ENCODE measurements around the gene STIM1. TPM values are rescaled to one million over a fixed set of nuclear protein-coding genes. Genes with fewer than 3 reads are reported as not detected.

Gene STIM1
- total and polyA plus RNA-seq, 10 of the 15 experiments (the other 5 are each of a cell fraction or from before 2014, with no cell fraction given), result 8.6 to 57.7 (median 29.3) TPM

- ATAC-seq, result 0 out of 3 replicates have a peak, but pooled peaks have one; percentile 4
- no peaks in the 10 kb centered on the region for H3K9me3 ChIP-seq (replicated peaks; ENCODE audit: control insufficient read depth, insufficient read depth, low read length)
- H3K36me3 ChIP-seq (ENCODE audit: control insufficient read depth in 2 of 2, insufficient read depth in 2 of 2, low read length in 1 of 2), result no peaks in the 10 kb centered on the region
- H3K27ac ChIP-seq (ENCODE audit: control insufficient read depth, insufficient read depth), result peak overlapping the region; percentile 62
- ChIA-PET POLR2A (interaction anchor here (2.2 to 10.0 kb wide), 2 partner anchors 13 to 29 kb away, joined by 4 to 405 read pairs; no protein-coding TSS in a partner anchor), SMC1A (ENCODE audit: uncharacterized antibody, unreplicated experiment) (interaction anchor here (0.6 to 21.1 kb wide), 10 partner anchors 12 to 211 kb away, joined by 3 to 805 read pairs (median 13); no protein-coding TSS in a partner anchor), CTCF (interaction anchor here (1.0 to 39.6 kb wide), 4 partner anchors 3 to 208 kb away, joined by 3 to 1047 read pairs (median 1013); partner anchors contain the start of genes RHOG and STIM1), RAD21 (ENCODE audit: unreplicated experiment) (interaction anchor here (0.8 to 16.5 kb wide), 9 partner anchors 13 to 204 kb away, joined by 3 to 605 read pairs (median 35); partner anchors contain the start of gene RHOG)
- FAIRE-seq, result no peak
- H3K27me3 ChIP-seq (replicated peaks in 1 of 2; ENCODE audit: control insufficient read depth in 2 of 2, insufficient read depth in 2 of 2, low read length in 1 of 2), result no peaks in the 10 kb centered on the region
- H3K4me2 ChIP-seq (ENCODE audit: control insufficient read depth, insufficient read depth), result peak overlapping the region; percentile 72
- peaks cover 54% of the 10 kb centered on the region for H3K4me1 ChIP-seq (ENCODE audit: control insufficient read depth, insufficient read depth, low read length)
- 5% methylated on average over 1 of the region's 1 CpG for WGBS (ENCODE audit: insufficient coverage, insufficient replicate concordance, low lambda C conversion rate, missing lambda C conversion rate)
- H3K9ac ChIP-seq (ENCODE audit: control insufficient read depth, insufficient read depth, low read length), result peak overlapping the region; percentile 23; the same call in 1 of the 2 replicates
- peaks cover 97% of the 10 kb centered on the region for H3K79me2 ChIP-seq (ENCODE audit: control insufficient read depth, insufficient read depth, low read length)
- intact Hi-C loops (cut with micrococcal nuclease; ENCODE audit: unreplicated experiment) (no loop called here), in situ Hi-C loops (cut with MboI) (loop anchor here (25.0 kb wide), 2 partner anchors 1476 to 1826 kb away; partner anchors contain the start of genes OR51B5, TRIM22 and TRIM5)
- peak overlapping the region; percentile 94 for H3K4me3 ChIP-seq
- BruUV-seq (replicated peaks), result no TSS peak
- DNase-seq (ENCODE audit: low read depth, low spot score), result no peak
- H4K20me1 ChIP-seq (ENCODE audit: control insufficient read depth, insufficient read depth), result no peaks in the 10 kb centered on the region
- no peak overlapping the region for H2AFZ ChIP-seq (ENCODE audit: control insufficient read depth, low read depth, low read length)
- TF ChIP-seq RUNX3 (IDR thresholded peaks at IDR 0.05; ENCODE audit: low read length) (peak; percentile 76), SPI1 (IDR thresholded peaks at IDR 0.05; ENCODE audit: borderline replicate concordance, insufficient read depth, low read depth, low read length) (peak; percentile 11; the same call in 1 of the 2 replicates), MEF2B (IDR thresholded peaks at IDR 0.05; ENCODE audit: partially characterized antibody, poor library complexity, severe bottlenecking) (peak; percentile 34), TCF7 (IDR thresholded peaks at IDR 0.05; ENCODE audit: borderline replicate concordance) (peak; percentile 34; the same call in 1 of the 2 replicates), IKZF1 (conservative IDR thresholded peaks at IDR 0.05) (peak; percentile 54; the same call in 1 of the 2 replicates), IKZF2 (IDR thresholded peaks at IDR 0.05) (peak; percentile 24 to 40; a peak in 2 of 4 replicates), SKIL (IDR thresholded peaks at IDR 0.05; ENCODE audit: low read depth, poor library complexity, severe bottlenecking) (no peak), NR2F1 (conservative IDR thresholded peaks at IDR 0.05) (no peak), DPF2 (IDR thresholded peaks at IDR 0.05) (0 out of 2 replicates have a peak, but pooled peaks have one; percentile 21), EED (IDR thresholded peaks at IDR 0.05; ENCODE audit: low read depth) (peak; percentile 71), NFIC (IDR thresholded peaks at IDR 0.05; ENCODE audit: low read depth, low read length) (0 out of 2 replicates have a peak, but pooled peaks have one; percentile 42)
Observed at GRCh38 chr11:3861683-3862082, 6.2 kb downstream of the STIM1 start.

All from GM12878 (cell line).